GM21723 (cell line): ENCODE data around the gene HDAC9.

Experiments used
- ATAC-seq: cut with Tn5 transposase; IDR thresholded peaks from one replicate; pipeline ENCODE4 v1.9.1; 2021; ENCODE audit warnings: mild to moderate bottlenecking, moderate library complexity; ENCODE audit not compliant: unreplicated experiment

HDAC9 gene

DNA sequence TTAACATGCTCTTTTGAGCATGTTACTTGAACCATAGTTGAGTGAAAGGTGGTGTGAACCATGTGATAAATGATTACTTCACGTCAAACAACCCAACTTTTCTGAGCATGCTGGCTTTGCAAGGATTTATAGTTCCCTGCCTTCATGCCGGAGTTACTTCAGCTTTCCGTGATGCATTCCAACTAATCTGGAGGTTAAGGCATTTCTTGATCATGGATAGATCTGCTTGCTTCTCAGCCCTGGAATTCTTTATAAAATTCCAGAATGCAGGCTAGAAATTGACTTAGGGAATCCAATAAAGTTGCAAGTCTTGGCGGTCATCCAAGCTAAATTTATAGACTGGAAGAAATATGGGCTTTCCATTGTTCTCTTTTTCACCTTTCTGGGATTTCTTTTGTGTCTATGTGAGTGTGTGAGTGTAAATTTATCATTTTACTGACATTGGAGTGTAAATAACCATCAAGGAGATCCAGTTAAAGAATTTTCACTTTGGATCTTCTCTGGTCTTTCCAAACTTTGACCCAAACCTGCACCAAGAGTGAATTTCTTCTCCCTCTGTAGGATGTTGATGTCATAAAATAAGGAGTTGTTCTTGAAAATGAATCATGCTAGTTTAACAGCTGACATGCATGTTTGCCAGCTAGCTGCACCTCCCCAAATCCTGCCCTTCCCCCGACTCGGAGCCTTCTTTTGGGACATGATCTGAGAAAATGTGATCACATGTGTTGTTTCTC is 332.9 kb downstream of the HDAC9 start:
- ATAC-seq, result no peak

GRCh38 chr7:18828994-18829857 is 333.7 kb downstream of the HDAC9 start:
- ATAC-seq, result no peak

GRCh38 chr7:18829858-18830285 is 334.3 kb downstream of the HDAC9 start:
- no peak for ATAC-seq

- ATAC-seq, result no peak
Observed at GRCh38 chr7:18831419-18831818, 335.9 kb downstream of the HDAC9 start.

GRCh38 chr7:18831943-18832342 is 336.4 kb downstream of the HDAC9 start:
- no peak for ATAC-seq

DNA sequence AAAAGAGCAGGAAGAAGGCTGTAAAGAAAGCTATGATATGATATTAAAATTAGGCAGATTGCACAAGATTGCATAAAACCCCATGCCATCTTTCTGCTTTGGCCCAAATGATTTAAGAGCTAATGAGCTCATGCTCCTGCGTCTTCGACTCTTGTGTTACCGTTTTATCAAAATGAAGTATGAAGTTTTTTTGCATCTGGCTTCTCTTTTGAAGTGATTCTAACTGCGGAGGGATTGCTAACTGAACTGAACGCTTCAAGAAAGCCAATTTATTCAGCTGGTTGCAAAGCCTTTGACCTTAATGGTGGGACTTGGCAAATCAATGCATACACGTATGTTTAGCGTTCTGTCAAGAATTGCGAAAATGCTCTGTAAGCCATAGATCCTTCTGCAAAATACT is 339.0 kb downstream of the HDAC9 start:
- no peak for ATAC-seq

GRCh38 chr7:18835001-18835690 is 339.6 kb downstream of the HDAC9 start:
- ATAC-seq, result no peak

DNA sequence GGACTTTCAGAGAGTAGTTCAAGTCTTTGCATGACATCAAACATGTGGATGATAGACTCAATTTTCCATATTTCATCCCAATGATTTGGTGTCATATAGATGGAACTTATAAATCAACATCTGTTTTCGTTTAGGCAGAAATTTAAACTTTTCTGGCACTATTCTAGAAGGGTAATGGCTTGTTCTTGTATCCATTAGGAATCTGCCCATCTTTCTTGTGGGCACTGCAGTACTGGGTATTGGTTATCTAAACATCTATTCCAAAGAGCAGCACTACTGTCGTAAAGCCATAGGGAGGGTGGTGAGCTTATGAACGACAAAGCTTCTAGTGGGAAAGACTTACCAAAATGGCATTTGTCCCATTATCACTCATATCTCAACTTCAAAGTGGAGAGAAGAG is 348.4 kb downstream of the HDAC9 start:
- ATAC-seq, result no peak

GRCh38 chr7:18844735-18845134 is 349.2 kb downstream of the HDAC9 start:
- ATAC-seq, result no peak

DNA sequence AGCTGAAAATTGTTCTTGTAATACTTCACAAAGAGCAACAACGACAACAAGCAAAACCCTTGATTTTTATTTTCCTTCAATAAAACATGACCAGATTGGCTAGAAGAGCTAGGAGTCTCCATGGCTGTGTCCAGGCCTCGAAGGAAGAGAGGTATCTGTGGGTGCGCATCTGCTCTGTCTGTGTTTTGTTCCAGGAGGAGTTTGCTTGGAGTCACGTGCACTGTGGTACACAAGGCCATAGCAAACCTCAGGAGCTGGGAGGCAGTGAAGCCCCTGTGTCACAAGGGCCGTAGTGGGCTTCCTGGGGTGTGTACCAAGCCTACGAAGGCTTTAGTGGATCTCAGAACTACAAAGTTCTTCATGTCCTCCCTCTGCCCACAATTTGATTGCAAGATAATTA is 350.2 kb downstream of the HDAC9 start:
- ATAC-seq, result no peak

DNA sequence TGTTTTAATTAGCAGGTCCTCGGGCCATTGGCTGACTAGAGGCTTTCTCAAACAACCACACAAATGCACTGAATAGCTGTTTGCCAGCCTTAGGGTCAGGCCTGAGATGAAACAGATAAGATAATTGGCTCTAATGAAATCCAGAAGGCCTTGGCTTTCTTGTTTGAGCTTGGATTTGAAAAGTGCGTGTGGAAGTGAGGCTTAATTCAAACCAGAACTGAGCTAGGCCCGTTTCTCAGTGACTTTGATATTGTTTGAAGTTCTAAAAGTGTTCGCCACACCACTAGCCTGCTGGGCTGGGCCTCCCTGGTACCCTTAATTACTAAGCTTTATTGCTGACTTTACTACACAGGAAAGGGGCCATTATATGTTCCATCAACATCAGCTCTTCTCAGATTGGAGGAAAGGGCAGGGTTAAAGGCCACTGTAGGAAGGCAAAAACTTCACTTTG is 351.2 kb downstream of the HDAC9 start:
- no peak for ATAC-seq

- no peak for ATAC-seq
Observed at GRCh38 chr7:18849130-18849529, 353.6 kb downstream of the HDAC9 start.

GRCh38 chr7:18855796-18856195 is 360.2 kb downstream of the HDAC9 start:
- no peak for ATAC-seq

GRCh38 chr7:18858232-18858631 is 362.7 kb downstream of the HDAC9 start:
- no peak for ATAC-seq

DNA sequence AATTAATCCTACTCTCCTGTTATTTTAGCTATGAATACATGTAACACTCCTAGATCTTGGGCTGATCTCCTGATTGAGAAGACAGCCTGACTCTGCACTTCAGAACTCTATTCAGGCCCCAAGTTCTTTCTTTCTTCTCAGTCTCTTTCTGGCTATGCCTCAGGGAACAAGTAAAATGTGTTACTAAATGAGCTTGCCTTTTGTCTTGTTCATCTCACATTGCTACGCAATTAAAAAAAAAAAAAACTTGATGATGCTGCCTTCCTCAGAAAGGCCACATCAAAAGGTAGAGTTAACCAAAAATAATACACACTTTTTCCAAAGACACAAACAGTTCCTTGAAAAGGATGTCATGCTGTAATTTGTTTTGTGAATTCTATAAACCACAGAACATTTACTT is 363.8 kb downstream of the HDAC9 start:
- ATAC-seq, result no peak

- no peak for ATAC-seq
Observed at GRCh38 chr7:18860221-18860620, 364.7 kb downstream of the HDAC9 start.

GRCh38 chr7:18861514-18862118 is 366.1 kb downstream of the HDAC9 start:
- ATAC-seq, result peak; percentile 65

DNA sequence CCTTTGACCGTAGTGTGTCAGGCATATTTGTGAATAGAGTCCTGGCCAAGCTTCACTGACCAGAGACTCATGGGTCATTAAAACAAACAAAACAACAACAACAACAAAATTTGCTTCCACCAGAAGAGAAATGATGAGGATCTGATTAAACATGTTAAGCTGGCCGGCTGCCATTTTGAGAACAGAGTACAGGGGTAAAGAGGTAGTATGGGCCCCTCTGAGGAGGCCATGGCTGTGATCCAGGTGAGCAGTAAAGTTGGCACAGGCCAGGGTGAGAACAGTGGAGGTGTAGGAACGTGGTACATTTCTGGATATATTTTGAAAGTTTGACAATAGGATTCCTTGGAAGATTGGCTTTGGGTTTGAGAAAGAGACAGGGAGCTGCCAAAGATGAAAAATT is 369.4 kb downstream of the HDAC9 start:
- ATAC-seq, result no peak

- ATAC-seq, result peak; percentile 84
Observed at GRCh38 chr7:18866359-18867036, 370.9 kb downstream of the HDAC9 start.

- ATAC-seq, result no peak
Observed at GRCh38 chr7:18872344-18872743, 376.8 kb downstream of the HDAC9 start.
